HG03139 (cell line): ENCODE results near the gene CD81.
"Not testable (repeated sequence)": the region's sequence is repeated elsewhere in the genome, so short reads cannot be mapped to it uniquely, and the experiment has no call there.

Experiments
- ATAC-seq: cut with Tn5 transposase; IDR thresholded peaks from one replicate; pipeline ENCODE4 v1.9.1; 2021; ENCODE audit not compliant: unreplicated experiment

CD81 gene

GRCh38 chr11:2376751-2377451 lies at the start of gene CD81:
Gene CD81 (plus strand): TSS chr11:2377310. CDS start chr11:2377550, 240 bp downstream.
- peak; percentile 43 for ATAC-seq

- no peak for ATAC-seq
These were observed 49.1 kb upstream of the CD81 start for GRCh38 chr11:2328021-2328420.

- no peak for ATAC-seq
These were observed 48.3 kb upstream of the CD81 start for GRCh38 chr11:2328656-2329354.

GRCh38 chr11:2329551-2329950 lies 47.6 kb upstream of the CD81 start:
- no peak for ATAC-seq

- no peak for ATAC-seq
These were observed 46.4 kb upstream of the CD81 start for GRCh38 chr11:2330696-2331095.

- no peak for ATAC-seq
These were observed 45.7 kb upstream of the CD81 start for GRCh38 chr11:2331404-2331803.

GRCh38 chr11:2332569-2332968 lies 44.5 kb upstream of the CD81 start:
- ATAC-seq: not testable (repeated sequence)

- ATAC-seq: not testable (repeated sequence)
These were observed 43.5 kb upstream of the CD81 start for GRCh38 chr11:2333486-2334205.

GRCh38 chr11:2335286-2335685 lies 41.8 kb upstream of the CD81 start:
- ATAC-seq: not testable (repeated sequence)

- ATAC-seq: not testable (repeated sequence)
These were observed 38.4 kb upstream of the CD81 start for GRCh38 chr11:2338760-2339159.

- ATAC-seq: no peak
These were observed 34.6 kb upstream of the CD81 start for GRCh38 chr11:2342557-2342956.

GRCh38 chr11:2342981-2343380 lies 34.1 kb upstream of the CD81 start:
- no peak for ATAC-seq

GRCh38 chr11:2343502-2343901 lies 33.6 kb upstream of the CD81 start:
- no peak for ATAC-seq

GRCh38 chr11:2345050-2345449 lies 32.1 kb upstream of the CD81 start:
- no peak for ATAC-seq

GRCh38 chr11:2346014-2346413 lies 31.1 kb upstream of the CD81 start:
- no peak for ATAC-seq

GRCh38 chr11:2346586-2347307 lies 30.4 kb upstream of the CD81 start:
- ATAC-seq: no peak

GRCh38 chr11:2347308-2347830 lies 29.7 kb upstream of the CD81 start:
- ATAC-seq: no peak

GRCh38 chr11:2348986-2349385 lies 28.1 kb upstream of the CD81 start:
- ATAC-seq: no peak

GRCh38 chr11:2351701-2352100 lies 25.4 kb upstream of the CD81 start:
- no peak for ATAC-seq

- ATAC-seq: no peak
These were observed 24.7 kb upstream of the CD81 start for GRCh38 chr11:2352420-2352819.
